GM21737 (cell line): ENCODE data around the gene RTN4IP1.

Experiments
- ATAC-seq: cut with Tn5 transposase; IDR thresholded peaks from one replicate; pipeline ENCODE4 v1.9.1; 2021; ENCODE audit warnings: mild to moderate bottlenecking, moderate library complexity; ENCODE audit not compliant: unreplicated experiment

RTN4IP1 gene, protein sequence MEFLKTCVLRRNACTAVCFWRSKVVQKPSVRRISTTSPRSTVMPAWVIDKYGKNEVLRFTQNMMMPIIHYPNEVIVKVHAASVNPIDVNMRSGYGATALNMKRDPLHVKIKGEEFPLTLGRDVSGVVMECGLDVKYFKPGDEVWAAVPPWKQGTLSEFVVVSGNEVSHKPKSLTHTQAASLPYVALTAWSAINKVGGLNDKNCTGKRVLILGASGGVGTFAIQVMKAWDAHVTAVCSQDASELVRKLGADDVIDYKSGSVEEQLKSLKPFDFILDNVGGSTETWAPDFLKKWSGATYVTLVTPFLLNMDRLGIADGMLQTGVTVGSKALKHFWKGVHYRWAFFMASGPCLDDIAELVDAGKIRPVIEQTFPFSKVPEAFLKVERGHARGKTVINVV

DNA sequence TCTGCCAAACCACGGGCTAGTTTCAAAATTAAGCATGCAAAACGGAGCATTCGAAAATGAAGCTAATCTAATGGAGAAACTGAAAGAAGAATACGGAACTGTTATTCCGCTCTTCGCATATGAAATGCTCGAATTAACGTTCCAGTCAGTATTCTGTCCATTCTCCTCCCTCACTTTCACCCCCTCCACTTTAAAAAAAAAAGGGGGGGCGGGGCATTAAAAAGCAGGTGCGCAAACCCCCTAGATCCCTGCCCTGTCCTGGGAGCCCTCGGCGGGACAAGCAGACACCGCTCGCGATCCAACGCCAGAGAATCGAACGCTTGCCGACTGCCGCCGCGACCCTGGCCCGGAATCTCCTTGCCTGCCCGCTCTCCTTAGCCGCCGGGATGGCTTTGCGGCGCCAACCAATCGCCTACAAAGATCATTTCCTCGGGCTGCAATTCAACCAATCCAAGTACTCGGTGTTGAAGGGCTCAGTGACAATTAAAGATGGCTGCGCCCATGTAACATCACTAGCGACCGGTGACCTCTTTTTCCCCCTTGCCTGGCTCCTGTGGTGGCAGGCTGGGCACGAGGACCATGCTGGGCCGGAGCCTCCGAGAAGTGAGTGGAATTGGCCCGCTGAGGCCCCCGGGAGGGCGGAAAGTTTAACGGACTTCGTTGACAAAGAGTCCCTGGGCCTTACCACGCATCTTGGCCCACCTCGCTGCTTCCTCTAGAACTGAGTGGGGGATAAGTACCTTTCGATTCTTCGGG lies at the start of gene RTN4IP1, which contains the start of gene QRSL1:
RTN4IP1 (minus strand) TSS at position 396 of the 756 bp plus-strand sequence. CDS start 477 bp downstream, outside the sequence.
QRSL1 (plus strand) TSS at position 476 of the 756 bp plus-strand sequence; CDS start at position 580, 104 bp downstream.
- peak; percentile 64 for ATAC-seq

DNA sequence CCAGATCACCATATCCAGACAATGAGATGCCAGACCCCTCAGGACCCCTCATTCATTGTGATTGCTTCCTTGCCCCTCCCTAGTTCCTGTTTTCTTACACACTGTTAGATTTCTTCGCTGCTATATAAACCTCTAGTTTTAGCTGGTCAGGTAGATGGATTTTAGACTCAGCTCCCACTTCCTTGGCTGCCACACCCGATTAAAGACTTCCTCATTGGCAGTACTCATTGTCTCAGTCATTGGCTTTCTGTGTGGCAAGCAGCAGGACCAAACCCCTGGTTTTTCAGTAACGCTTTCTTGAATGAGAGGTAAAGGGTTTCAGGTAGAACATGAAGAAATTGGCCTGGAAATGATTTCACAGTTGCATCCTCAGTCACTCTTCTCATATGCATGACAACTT lies 48.0 kb upstream of the RTN4IP1 start:
- no peak for ATAC-seq

DNA sequence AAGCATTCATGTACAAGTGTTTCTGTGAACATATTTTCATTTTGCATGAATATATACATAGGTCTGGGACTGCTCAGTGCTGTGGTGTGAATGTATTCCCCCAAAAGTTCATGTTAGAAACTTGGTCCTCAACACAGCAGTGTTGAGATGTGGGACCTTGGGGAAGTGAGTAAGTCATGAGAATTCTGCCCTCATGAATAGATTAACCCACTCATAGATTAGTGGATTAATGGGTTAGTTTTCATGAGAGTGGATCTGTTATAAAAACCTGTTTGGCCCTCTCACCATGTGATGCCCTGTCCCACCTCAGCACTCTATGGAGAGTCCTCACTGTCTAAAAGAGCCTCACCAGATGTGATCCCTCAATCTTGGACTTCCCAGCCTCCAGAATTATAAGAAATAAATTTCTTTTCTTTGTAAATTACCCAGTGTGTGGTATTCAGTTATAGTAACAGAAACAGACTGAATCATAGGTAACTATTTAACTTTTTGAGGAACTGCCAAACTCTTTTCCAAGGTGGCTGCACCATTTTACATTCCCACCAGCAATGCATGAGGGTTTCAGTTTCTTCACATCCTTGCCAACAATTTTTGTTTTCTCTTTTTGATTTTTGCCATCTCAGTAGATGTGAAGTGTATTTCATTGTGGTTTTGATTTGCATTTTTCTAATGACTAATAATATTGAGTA lies 45.4 kb upstream of the RTN4IP1 start:
- no peak for ATAC-seq

DNA sequence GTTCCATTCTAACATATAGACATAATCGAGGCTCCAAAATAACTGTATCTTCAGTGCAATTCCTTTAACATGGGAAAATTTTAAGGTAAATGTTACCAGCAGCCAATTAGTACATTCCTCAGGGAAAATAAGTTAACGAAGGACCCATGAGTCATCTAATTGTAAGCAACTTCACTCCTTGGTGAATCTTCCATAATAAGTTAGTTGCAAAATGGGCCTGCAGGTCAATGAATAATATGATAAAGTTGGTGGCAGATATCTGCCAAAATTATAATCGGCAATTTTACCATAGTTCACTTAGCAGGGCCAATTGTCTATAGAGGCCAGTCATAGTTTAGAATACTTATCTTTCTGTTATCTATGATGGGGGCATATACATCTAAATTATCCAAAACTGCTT lies 42.4 kb upstream of the RTN4IP1 start:
- ATAC-seq: no peak

DNA sequence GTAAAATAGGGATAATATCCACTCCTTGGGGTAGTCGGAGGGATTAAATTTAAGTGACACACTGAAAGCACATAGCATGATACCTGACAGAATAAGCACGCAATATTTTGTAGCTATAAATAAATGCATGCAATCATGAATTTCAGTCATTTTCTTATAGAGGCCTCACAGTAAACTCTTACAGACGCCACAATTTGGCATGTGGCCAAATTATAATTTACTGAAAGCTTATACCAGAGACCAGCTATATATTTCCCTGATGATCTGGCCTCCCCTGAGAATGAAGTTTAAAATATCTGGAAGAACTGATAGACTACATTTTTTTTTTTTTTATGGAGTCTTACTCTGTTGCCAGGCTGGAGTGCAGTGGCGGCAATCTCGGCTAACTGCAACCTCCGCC lies 40.9 kb upstream of the RTN4IP1 start:
- ATAC-seq: no peak

DNA sequence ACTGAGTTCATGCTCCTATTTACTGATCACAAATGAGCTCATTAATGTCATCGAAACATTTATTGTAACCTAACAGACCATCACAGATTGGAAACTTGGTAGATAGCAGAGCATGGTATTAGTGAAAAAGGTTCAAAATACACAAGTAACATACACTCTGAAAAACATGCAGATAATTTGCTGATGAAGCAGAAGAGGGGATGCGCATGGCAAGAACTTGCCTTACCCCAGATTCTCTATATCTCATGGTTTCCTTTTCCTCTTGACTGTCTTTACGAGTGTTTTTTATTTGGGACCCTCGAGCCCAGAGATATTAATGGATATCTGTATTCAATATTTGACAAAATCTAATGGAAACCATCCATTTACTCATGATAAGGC lies 37.7 kb upstream of the RTN4IP1 start:
- no peak for ATAC-seq

DNA sequence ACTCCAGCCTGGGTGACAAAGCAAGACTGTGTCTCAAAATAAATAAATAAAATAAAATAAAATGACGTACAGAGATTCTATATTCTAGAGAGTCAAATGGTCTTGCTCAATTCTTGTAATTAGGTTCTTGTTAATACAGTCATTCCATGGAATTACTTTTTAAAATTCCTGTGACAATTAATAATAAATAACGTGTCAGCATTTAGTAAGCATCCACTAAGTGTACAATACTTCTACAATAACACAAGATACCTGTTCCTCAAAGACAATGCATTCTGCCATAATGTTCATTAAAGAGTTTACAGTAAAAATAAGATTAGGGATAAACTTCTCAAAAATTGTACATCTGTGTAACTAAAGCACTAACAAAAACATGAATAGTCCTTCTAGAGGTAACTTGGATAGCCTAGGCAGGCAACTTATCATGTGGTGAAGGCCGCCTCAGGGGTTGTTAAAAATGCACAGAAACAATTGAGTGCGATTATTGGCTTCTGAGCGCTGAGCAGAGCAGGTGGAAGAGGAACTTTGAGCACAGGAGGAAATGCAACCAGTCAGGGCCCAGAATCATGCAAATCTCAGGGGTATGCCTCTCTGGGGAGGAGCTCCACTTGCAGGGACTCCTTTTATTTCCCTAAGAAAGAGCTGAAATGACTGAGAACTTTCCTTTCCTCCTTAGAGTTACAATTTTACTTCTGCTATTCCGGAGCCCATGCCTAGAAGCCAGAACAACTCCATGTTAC lies 37.2 kb upstream of the RTN4IP1 start:
- peak; percentile 98 for ATAC-seq

DNA sequence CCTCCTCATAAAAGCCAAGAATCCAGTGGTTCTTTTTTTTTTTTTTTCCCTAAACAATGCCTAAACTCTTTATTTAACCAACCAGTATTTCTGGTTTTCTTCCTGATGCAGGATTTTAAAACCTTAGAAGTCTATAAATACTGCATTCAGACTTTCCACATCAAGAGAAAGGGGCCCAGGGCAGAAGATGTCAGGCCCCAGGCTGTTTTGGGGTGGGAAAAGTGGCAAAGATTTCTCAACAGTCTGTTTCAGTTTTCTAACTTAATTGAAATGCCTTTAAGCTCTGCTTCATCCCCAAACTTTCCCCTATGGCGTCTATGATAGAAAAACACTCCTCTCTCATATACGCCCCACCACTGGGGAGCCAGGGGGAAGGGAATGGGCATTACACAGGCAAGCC lies 33.2 kb upstream of the RTN4IP1 start:
- no peak for ATAC-seq

DNA sequence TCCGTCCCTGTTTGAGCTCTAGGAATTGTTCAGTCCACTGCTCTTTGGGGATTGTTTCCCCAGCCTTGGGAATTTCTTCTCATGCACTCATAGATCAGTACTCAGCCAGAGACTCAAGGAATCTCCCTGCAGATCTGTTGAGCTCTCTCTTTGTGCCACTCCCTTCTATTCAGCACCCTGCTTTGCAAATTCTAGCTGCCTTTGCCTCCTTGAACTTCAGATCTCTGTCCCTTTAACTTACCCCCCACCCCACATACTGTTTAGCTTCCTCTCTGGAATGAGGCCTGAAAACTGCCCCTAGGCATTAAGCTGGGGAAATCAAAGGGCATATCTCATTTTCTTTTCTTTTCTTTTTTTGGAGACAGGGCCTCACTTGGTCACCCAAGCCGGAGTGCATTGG lies 30.6 kb upstream of the RTN4IP1 start:
- ATAC-seq: no peak

DNA sequence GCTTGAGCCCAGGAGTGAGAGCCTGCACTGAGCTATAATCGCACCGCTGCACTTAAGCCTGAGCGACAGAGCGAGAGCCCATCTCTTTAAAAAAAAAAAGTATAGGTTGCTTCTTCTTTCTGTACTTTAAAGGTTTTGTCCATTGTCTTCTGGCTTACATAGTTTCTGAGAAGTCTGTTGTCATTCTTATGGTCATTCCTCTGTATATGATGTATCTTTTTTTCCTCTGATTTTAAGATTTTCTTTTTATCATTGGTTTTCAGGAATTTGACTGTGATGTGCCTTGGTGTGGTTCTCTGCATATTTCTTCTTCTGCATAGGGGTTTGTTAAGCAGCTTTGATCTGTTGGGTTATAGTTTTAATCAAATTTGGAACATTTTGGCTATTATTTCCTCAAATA lies 29.2 kb upstream of the RTN4IP1 start:
- no peak for ATAC-seq

DNA sequence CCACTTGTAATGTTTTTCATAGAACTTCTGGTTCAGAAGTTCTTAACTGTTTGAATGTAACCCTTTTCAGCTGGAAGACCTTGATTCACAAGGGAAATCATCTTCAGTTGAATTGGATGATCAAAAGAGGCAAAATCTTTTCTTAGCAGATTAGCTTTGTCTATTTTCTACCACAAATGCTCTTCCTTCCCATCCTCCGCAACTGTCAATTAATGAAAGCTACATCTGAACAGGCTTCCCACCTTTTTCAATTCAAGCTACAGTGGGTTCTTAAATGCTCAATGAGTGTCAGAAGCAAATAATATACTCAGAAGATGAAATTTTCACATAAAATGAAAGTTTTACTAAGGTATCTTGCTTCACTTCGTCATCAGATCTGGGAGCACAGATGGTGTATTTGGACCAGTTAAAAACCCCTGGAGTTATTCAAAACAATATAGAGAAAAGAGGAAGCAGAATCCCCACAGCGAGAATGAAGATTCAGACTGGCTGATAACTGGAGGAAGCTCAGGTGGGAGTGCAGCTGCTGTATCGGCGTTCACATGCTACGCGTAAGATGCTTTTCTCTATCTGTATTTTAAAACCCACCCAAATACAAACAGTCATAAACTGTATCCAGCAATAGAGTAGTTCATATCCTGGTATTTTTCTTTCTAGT lies 19.5 kb upstream of the RTN4IP1 start:
- ATAC-seq: peak; percentile 76

DNA sequence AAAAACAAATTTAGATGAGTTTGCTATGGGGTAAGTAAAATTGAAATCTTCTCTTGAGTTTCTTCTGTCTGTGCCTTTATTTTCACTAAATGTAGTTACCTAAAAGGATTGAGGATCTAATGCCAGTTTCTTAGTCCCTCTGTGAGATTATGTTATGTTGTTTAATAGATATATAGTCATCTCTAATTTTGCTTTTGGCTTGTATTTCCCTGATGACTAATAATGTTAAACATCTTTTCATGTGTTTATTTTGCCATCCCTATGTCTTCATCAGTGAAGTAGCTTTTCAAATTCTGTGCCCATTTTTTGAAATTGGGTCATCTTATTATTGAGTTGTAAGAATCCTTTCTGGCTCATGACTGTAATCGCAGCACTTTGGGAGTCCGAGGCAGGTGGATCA lies 13.8 kb upstream of the RTN4IP1 start:
- ATAC-seq: no peak

DNA sequence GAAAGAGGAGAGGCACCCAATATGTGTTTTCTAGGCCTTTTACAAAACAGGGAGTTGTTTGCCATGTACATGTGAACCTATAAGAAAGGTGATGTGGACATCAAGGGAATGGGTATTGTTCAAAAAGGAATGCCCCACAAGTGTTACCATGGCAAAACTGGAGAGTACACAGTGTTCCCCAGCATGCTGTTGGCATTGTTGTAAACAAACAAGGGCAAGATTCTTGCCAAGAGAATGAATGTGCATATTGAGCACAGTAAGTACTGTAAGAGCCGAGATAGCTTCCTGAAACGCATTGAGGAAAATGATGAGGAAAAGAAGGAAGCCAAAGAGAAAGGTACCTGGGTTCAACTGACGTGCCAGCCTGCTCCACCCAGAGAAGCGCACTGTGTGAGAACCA lies 13.2 kb upstream of the RTN4IP1 start:
- no peak for ATAC-seq

DNA sequence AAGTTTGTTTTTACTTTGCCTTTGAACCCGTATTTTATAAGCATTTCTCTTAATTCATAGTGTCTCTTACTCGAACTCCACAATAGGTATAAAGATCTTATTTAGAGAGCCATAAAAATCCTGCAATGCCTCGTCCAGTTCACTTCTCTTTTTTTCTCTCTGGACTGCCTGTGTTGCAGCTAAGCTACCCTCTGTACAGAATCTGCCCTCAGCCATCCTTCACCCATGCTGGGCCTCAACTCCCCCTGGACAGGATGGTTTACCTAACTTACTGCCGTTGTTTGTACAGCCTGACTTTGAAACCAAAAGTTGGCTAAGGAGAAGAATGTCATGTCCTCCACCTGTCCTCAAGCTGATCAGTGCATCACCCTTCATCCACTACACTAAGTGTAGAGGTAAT lies 10.5 kb upstream of the RTN4IP1 start:
- no peak for ATAC-seq

DNA sequence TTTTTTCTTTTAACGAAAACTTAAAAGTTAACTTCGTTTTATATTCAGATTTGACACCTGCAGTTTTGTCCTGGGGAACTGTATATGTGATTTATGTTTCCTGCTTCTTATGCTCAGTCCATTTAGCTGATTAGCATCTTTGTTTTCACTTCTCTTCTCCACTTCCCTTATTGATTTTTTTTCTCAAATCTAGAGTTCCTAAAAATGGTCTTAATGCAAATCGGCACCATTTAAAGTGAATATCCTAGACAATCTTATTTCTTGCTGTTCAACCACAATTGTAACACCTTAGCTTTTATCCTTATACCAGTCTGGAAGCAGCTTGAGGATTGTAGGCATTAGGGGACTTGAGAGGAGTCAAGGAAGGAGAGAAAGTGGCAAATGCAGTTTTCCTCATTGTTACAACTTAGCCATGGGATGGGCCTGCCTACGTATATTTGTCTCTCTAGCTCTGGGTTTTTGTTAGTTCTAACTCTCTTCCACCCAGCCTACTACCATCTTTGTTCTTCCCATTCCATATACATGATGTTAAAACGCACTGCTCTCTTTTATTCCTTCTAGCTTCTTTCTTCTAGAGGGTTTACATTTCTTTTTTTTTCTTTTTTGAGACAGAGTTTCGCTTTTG lies 8.5 kb upstream of the RTN4IP1 start:
- ATAC-seq: peak; percentile 65

DNA sequence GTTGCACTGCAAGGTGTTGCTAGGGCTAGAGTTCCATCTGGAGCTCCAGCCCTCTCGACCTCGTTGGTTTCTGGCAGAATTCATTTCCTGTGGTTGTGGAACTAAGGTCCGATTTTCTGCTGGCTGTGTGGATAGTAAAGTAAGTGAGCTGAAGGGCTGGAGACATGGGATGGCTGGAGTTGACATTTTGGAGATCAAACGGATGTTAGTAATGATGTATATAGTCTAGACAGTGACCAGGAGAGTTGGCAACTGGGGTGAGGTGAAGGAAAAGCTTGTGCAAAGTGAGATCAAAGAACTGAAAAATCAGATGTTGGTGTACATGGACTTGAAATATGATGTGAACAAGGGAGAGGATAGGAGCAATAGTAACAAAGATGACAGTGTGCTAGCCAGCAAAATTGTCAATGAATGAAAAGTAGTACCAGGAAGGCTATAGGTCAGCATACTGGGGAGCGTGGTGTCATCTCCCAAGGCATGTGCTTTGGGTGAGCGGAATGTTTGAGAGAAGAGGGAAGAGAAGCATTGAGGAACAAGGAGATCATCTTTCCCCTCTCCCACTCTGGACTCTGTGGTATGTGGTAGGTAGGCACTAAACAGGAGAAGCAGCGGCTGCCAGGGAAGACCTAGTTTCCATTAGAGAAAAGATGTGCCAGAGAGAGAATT lies 7.9 kb upstream of the RTN4IP1 start:
- peak; percentile 26 for ATAC-seq

DNA sequence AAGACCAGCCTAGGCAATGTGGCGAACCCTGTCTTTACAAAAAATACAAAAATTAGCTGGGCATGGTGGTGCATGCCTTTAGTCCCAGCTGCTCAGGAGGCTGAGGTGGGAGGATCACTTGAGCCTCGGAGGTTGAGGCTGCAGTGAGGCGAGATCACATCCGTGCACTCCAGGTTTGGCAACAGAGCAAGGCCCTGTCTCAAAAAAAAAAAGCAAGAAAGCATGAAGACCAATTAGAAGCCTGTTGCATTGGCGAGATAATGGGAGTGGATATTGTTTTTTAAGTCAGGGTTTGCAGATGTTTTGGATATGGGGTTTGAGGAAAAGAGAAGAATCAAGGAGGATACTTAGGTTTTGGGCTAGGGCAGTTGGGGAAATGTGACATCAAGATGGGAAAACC lies 5.3 kb upstream of the RTN4IP1 start:
- ATAC-seq: no peak

DNA sequence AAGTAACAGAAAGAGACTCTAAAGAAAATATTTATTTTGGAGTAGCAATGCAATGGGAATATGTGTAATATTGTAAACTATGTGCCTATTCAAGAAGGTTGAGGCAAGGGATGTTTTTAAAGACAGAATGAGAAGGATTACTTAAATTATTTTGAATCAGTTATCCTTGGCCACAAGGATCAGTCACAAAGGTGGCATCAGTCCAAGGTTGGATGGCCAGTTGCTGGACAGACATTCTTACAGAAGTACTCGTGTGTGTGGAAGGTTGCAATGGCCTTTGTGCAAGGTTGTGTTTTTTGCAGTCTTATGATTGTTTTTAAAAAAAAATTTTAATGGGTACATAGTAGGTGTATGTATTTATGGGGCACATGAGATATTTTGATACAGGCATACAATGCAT lies 2.0 kb upstream of the RTN4IP1 start:
- no peak for ATAC-seq

DNA sequence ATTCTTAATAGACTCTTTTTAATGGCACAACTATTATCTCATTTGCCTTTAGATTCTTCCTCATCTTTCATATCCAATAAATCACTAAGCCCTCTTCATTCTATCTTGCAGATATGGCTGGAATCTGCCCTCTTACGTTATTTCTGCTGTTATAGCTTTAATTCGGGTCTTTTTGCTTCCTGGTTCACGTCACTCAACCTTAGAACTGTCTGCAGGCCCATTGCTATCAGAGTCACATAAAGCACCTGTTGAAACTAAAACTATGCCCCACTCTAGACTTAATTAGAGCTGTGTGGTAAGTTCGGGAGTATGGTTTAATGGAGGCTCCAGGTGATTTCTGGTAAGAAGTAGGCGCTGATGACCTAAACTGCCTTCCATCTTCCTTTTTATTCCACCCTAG lies 1.1 kb upstream of the RTN4IP1 start:
- ATAC-seq: no peak

DNA sequence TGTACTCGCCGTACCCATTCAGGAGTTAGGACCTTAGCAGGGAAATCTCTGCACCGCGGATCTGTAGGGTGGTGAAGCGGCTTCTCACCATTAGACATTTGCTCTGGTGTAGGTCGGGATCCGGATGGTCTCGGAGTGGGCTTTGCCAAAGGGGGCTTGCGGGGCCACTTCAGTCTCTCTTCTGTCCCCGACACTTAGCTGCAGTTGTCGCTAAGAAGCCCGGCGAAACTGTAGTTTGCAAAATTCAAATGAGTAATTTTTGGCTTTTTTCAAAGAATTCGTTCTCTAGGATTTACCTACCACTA lies 513 bp upstream of the RTN4IP1 start:
- ATAC-seq: no peak
